HG03097 (cell line): ENCODE results near the gene RPL3.

Experiments
- ATAC-seq: cut with Tn5 transposase; IDR thresholded peaks from one replicate; pipeline ENCODE4 v1.9.1; 2021; ENCODE audit not compliant: unreplicated experiment, low FRiP score

RPL3 gene

GRCh38 chr22:39317775-39318506, 1.5 kb downstream of the RPL3 start:
- no peak for ATAC-seq

GRCh38 chr22:39317084-39317774, 2.2 kb downstream of the RPL3 start:
- no peak for ATAC-seq

GRCh38 chr22:39316440-39317083, 2.9 kb downstream of the RPL3 start:
- no peak for ATAC-seq

- no peak for ATAC-seq
Observed at GRCh38 chr22:39315389-39315788, 4.0 kb downstream of the RPL3 start.

GRCh38 chr22:39314251-39314971, 5.0 kb downstream of the RPL3 start:
- ATAC-seq, result no peak

- no peak for ATAC-seq
Observed at GRCh38 chr22:39313258-39314001, 6.0 kb downstream of the RPL3 start.

GRCh38 chr22:39312410-39312809, 7.0 kb downstream of the RPL3 start:
- no peak for ATAC-seq

GRCh38 chr22:39311592-39312400, 7.6 kb downstream of the RPL3 start:
- no peak for ATAC-seq

- no peak for ATAC-seq
Observed at GRCh38 chr22:39309881-39310714, 9.3 kb downstream of the RPL3 start.

- ATAC-seq, result no peak
Observed at GRCh38 chr22:39309364-39309861, 10.0 kb downstream of the RPL3 start.

GRCh38 chr22:39308614-39309363, 10.6 kb downstream of the RPL3 start:
- no peak for ATAC-seq

GRCh38 chr22:39306456-39307361, 12.7 kb downstream of the RPL3 start:
- ATAC-seq, result no peak

- no peak for ATAC-seq
Observed at GRCh38 chr22:39303892-39304671, 15.3 kb downstream of the RPL3 start.

- ATAC-seq, result no peak
Observed at GRCh38 chr22:39303358-39303757, 16.1 kb downstream of the RPL3 start.

GRCh38 chr22:39302431-39302960, 16.9 kb downstream of the RPL3 start:
- no peak for ATAC-seq

- no peak for ATAC-seq
Observed at GRCh38 chr22:39301926-39302325, 17.5 kb downstream of the RPL3 start.
